TTC549 (cell line): ENCODE data around the gene SH2D7.

Source experiments
- FAIRE-seq: peaks from 2 replicates; lab custom pipeline; 2012; peaks lifted over from hg19 to GRCh38; lab: Jason Lieb, UNC

The SH2D7 gene

GRCh38 chr15:78061963-78062427, 30.4 kb upstream of the SH2D7 start:
- no peak for FAIRE-seq

- no peak for FAIRE-seq
Observed at GRCh38 chr15:78063217-78063616, 29.1 kb upstream of the SH2D7 start.

- no peak for FAIRE-seq
Observed at GRCh38 chr15:78063970-78064385, 28.4 kb upstream of the SH2D7 start.

- FAIRE-seq = no peak
Observed at GRCh38 chr15:78064544-78064943, 27.8 kb upstream of the SH2D7 start.

GRCh38 chr15:78065284-78065872, 27.0 kb upstream of the SH2D7 start:
- no peak for FAIRE-seq

- no peak for FAIRE-seq
Observed at GRCh38 chr15:78065973-78066946, 26.1 kb upstream of the SH2D7 start.

- FAIRE-seq = no peak
Observed at GRCh38 chr15:78067328-78068228, 24.8 kb upstream of the SH2D7 start.

- no peak for FAIRE-seq
Observed at GRCh38 chr15:78069052-78069414, 23.3 kb upstream of the SH2D7 start.

GRCh38 chr15:78069462-78070029, 22.8 kb upstream of the SH2D7 start:
- no peak for FAIRE-seq

- no peak for FAIRE-seq
Observed at GRCh38 chr15:78070049-78070700, 22.2 kb upstream of the SH2D7 start.

- no peak for FAIRE-seq
Observed at GRCh38 chr15:78071383-78071782, 21.0 kb upstream of the SH2D7 start.

GRCh38 chr15:78072080-78072892, 20.1 kb upstream of the SH2D7 start:
- no peak for FAIRE-seq

GRCh38 chr15:78073046-78073787, 19.1 kb upstream of the SH2D7 start:
- FAIRE-seq = no peak

GRCh38 chr15:78075490-78076230, 16.7 kb upstream of the SH2D7 start:
- no peak for FAIRE-seq

GRCh38 chr15:78076231-78077052, 15.9 kb upstream of the SH2D7 start:
- FAIRE-seq = no peak

GRCh38 chr15:78077053-78077870, 15.1 kb upstream of the SH2D7 start, which contains the start of gene TBC1D2B:
Gene TBC1D2B (minus strand): TSS chr15:78077711. CDS start chr15:78077652, 59 bp downstream.
- no peak for FAIRE-seq

- FAIRE-seq = no peak
Observed at GRCh38 chr15:78077871-78078210, 14.5 kb upstream of the SH2D7 start.
